Stimulated activated naive B cell treated with anti-CD40 and anti-IgM and Interleukin-4, amounts not matched to agents 10 μg/mL and 1 μg/mL and 100 μg/mL, for 72 hours (primary cell): ENCODE results near the gene ACADVL.

Source experiments
- ATAC-seq, 2 donors: fragments of 150-1000 bp; cut with Tn5 transposase; replicated peaks; 2 replicates each; pipeline ENCODE4 v1.10.0; 2021; ENCODE audit warnings: moderate library complexity in 1 of 2
- DNase-seq: peaks from one replicate; pipeline ENCODE4 v3.0.0; 2021
- H3K27ac Mint-ChIP-seq: one replicate; pipeline ENCODE4 v1.8.0; 2022; ENCODE audit warnings: mild to moderate bottlenecking, mixed read lengths
- H3K27me3 Mint-ChIP-seq, 2 donors: one replicate each; pipeline ENCODE4 v1.8.0; 2022; ENCODE audit warnings: mixed read lengths in 2 of 2
- H3K36me3 Mint-ChIP-seq, 2 donors: one replicate each; pipeline ENCODE4 v1.8.0; 2022; ENCODE audit warnings: mixed read lengths in 2 of 2, mild to moderate bottlenecking in 1 of 2
- H3K4me1 Mint-ChIP-seq, 2 donors: one replicate each; pipeline ENCODE4 v1.8.0; 2022; ENCODE audit warnings: mixed read lengths in 2 of 2, mild to moderate bottlenecking in 1 of 2
- H3K4me3 Mint-ChIP-seq, 2 donors: one replicate each; pipeline ENCODE4 v1.8.0; 2022; ENCODE audit warnings: mild to moderate bottlenecking in 2 of 2, mixed read lengths in 2 of 2, moderate library complexity in 1 of 2
- H3K9me3 Mint-ChIP-seq, 2 donors: one replicate each; pipeline ENCODE4 v1.8.0; 2022; ENCODE audit warnings: mixed read lengths in 2 of 2, mild to moderate bottlenecking in 1 of 2

Gene ACADVL

DNA sequence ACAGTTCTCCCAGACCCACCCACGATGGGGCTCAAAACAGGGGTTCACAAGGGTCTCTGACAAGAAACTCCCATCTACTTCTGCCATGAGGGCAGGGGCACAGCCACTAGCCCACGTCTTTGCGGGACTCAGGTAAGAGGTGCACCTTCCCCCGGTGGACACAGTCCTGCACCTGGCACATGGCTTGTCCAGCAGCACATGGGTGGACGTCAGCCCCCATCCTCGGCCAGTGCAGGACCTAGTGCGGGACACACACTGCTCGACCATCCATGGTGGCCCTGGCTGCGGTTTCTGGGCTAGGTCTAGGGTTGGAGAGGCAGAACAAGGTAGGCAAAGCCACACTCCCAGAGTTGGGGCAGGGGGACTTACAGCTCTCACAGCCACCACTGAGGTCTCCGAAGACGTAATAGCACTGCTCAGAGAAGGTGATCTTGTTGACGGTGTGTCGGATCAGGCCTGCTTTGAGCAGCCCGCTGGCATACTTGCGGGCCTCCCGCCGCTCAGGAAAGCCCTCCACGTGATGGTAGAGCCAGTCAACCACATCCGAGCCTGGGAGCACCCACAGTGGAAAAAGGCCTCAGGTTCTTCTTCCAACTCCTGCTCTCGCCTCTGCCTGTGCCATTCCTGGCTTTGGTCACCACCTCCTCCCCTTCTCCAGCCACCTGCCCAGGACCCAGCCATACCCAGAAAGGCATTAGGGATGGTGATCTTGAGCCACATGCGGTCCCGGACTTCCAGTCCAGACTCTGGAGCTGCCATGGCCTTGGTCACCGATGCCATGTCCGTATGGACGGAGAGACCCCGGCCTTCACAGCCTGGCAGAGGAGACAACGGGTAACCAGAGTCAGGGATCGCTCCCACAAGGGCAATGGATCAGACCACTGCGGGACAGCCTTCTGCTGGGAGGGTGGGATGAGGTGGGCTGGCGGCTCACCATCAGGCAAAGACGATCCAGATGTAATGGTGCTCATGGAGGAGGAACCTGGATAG is 7.3 kb downstream of the ACADVL start:
- no peaks in the 10 kb centered on the region for H3K27me3 Mint-ChIP-seq
- no peak for ATAC-seq
- H3K9me3 Mint-ChIP-seq: no peaks in the 10 kb centered on the region
- peaks cover 55 to 72% of the 10 kb centered on the region in 2 donors for H3K36me3 Mint-ChIP-seq
- no peak overlapping the region for H3K27ac Mint-ChIP-seq
- no peak for DNase-seq
- H3K4me1 Mint-ChIP-seq: peaks cover 15 to 21% of the 10 kb centered on the region in 2 donors
- H3K4me3 Mint-ChIP-seq: no peak overlapping the region

DNA sequence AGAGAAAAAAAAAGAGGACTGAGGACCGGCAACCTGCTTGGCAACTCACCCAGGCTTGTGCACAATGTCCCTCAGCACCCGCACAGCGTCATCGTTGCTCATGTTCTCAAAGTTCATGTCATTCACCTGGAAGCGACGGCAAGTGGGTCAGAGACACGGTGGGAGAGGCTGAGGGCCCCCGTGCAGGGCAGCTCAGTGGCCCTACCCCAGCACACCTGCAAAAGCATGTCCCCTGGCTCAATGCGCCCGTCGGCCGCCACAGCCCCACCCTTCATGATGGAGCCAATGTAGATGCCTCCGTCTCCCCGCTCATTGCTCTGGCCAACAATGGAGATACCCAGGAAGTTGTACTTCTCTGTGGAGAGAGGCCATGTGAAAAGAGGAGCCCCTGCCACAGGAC is 9.2 kb downstream of the ACADVL start:
- no peak for ATAC-seq
- Mint-ChIP-seq H3K27ac (no peak overlapping the region), H3K27me3 (no peaks in the 10 kb centered on the region), H3K4me1 (peaks cover 25 to 34% of the 10 kb centered on the region in 2 donors), H3K4me3 (no peak overlapping the region), H3K36me3 (peaks cover 55 to 65% of the 10 kb centered on the region in 2 donors), H3K9me3 (no peaks in the 10 kb centered on the region)
- no peak for DNase-seq

- no peak for ATAC-seq
- Mint-ChIP-seq H3K27ac (no peak overlapping the region), H3K27me3 (no peaks in the 10 kb centered on the region), H3K9me3 (no peaks in the 10 kb centered on the region), H3K4me3 (no peak overlapping the region), H3K4me1 (peaks cover 25 to 36% of the 10 kb centered on the region in 2 donors), H3K36me3 (peaks cover 54 to 66% of the 10 kb centered on the region in 2 donors)
- DNase-seq: no peak
Observed at GRCh38 chr17:7229504-7229903, 9.8 kb downstream of the ACADVL start.

- H3K27me3 Mint-ChIP-seq: no peaks in the 10 kb centered on the region
- H3K27ac Mint-ChIP-seq: peak overlapping the region; percentile 9
- no peaks in the 10 kb centered on the region for H3K9me3 Mint-ChIP-seq
- ATAC-seq (no peak), DNase-seq (no peak)
- peaks cover 68 to 75% of the 10 kb centered on the region in 2 donors for H3K36me3 Mint-ChIP-seq
- peaks cover 45 to 62% of the 10 kb centered on the region in 2 donors for H3K4me1 Mint-ChIP-seq
- peak overlapping the region; percentile 37 to 98 for H3K4me3 Mint-ChIP-seq
Observed at GRCh38 chr17:7232114-7232513, 12.4 kb downstream of the ACADVL start.

GRCh38 chr17:7233701-7234082 is 14.0 kb downstream of the ACADVL start:
- Mint-ChIP-seq H3K4me1 (peaks cover 43 to 57% of the 10 kb centered on the region in 2 donors), H3K9me3 (no peaks in the 10 kb centered on the region), H3K4me3 (peak overlapping the region; percentile 97 to 98), H3K27me3 (no peaks in the 10 kb centered on the region), H3K27ac (peak overlapping the region; percentile 96), H3K36me3 (peaks cover 60 to 71% of the 10 kb centered on the region in 2 donors)
- ATAC-seq (peak; percentile 17 to 21), DNase-seq (no peak)

DNA sequence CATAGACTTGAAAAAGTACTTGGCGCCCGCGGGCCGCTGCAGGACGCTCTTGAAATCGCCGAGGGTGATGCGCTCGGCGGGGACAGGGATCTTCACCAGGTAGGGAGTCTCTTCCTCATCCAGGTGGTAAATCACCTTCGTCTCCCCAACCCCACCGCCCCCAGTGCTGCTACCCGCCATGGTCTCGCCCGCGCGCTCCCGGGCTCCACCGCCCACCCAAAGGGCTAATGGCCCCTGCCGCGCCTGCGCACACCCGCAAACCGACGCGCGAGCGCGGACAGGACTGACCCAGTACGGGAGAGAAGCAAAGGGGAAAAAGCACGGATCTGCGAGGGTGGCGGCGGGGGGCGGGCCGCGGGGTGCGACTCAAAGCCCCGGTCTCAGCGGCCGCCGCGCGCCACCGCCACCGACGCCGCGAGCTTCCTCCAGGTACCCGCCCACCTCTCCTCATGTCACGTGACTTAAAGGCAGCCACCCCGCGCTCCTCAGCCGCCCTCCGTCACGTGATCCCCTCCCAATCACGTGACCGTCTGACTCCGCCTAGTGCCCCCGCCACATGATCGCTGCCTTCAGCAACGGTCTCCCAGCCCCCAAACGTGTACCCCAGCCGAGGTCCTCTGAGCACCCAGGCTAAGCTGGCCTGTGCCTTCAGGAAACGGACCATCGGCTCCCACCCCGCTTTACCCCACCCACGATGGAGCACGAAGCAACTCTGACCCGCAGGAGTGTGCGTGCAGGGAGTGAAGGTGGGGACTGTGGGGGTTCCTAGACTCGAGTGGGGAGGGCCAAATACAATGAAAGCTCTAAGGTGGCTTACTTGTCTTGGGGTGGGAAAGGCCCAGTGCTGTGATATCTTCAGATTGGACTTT is 14.6 kb downstream of the ACADVL start, which contains the start of gene DVL2:
Gene DVL2 (minus strand): TSS at position 435 of the 869 bp plus-strand sequence. CDS start 255 bp downstream, at position 180.
- Mint-ChIP-seq H3K27me3 (no peaks in the 10 kb centered on the region), H3K9me3 (no peaks in the 10 kb centered on the region), H3K4me1 (peaks cover 43 to 57% of the 10 kb centered on the region in 2 donors), H3K27ac (peak within 1 kb of the TSS; percentile 96), H3K36me3 (peaks cover 56 to 67% of the 10 kb centered on the region in 2 donors), H3K4me3 (peak within 1 kb of the TSS; percentile 97 to 98)
- ATAC-seq: peak; percentile 55 to 66
- DNase-seq: peak; percentile 91

DNA sequence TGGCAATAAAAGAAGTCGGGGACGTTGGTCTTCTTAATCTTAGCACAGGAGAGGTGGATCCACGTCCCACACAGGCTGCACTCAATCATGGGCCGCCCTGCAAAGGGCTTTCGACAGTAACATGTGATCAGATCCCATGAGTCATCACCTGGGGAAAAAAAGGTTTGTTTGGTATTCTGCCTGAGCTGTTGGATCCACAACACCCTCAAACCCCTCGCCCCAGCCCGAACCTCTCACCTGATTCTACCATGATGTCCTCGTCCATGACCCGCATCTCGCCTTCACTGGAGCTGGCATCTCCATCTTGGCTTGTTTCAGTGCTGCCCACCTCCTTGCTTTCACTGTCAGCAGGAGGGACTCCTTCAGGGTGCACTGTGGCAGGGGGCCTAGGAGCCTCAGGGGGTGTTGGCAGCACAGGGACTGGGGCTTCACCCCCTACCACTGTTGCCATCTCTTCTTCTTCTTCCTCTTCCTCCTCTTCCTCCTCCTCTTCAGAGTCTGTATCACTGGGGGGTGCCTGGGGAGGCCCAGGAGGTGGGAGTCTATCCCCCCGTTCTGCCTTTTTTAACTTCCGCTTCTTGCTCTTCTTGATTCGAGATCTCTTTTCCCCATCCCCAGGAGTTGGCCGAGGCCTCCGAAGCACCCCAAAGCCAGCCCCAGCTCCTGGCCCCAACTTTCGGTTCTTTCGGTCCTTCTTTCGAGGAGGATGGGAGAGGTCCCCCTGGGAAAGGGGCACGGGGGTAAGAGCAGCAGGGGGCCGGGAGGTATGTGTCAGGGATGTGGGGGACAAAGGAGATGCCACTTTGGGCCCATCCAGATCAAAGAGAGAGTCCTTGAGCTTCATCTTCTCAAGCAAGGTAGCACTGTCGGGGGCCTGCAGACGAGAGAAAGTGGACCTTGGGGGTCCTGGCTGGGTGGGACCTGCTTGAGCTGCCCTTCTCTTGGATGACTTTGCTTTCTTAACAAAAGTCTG is 16.2 kb downstream of the ACADVL start:
- Mint-ChIP-seq H3K27me3 (no peaks in the 10 kb centered on the region), H3K4me1 (peaks cover 50 to 72% of the 10 kb centered on the region in 2 donors), H3K36me3 (peaks cover 45 to 60% of the 10 kb centered on the region in 2 donors), H3K4me3 (peak overlapping the region; percentile 97 to 98), H3K9me3 (no peaks in the 10 kb centered on the region), H3K27ac (peak overlapping the region; percentile 96)
- no peak for DNase-seq
- ATAC-seq: no peak

- peaks cover 57 to 78% of the 10 kb centered on the region in 2 donors for H3K4me1 Mint-ChIP-seq
- peaks cover 48 to 66% of the 10 kb centered on the region in 2 donors for H3K36me3 Mint-ChIP-seq
Observed at GRCh38 chr17:7236808-7237207, 17.1 kb downstream of the ACADVL start.

GRCh38 chr17:7237266-7237760 is 17.6 kb downstream of the ACADVL start:
- Mint-ChIP-seq H3K4me3 (peak overlapping the region; percentile 95), H3K4me1 (peaks cover 56 to 78% of the 10 kb centered on the region in 2 donors), H3K36me3 (peaks cover 48 to 66% of the 10 kb centered on the region in 2 donors), H3K27me3 (no peaks in the 10 kb centered on the region), H3K27ac (peak overlapping the region; percentile 94), H3K9me3 (no peaks in the 10 kb centered on the region)
- DNase-seq (no peak), ATAC-seq (no peak)

More at GRCh38 chr17:7236808-7237207, 17.1 kb downstream of the ACADVL start:
- H3K27me3 Mint-ChIP-seq: no peaks in the 10 kb centered on the region
- no peak for ATAC-seq
- no peaks in the 10 kb centered on the region for H3K9me3 Mint-ChIP-seq
- no peak for DNase-seq
- H3K4me3 Mint-ChIP-seq: peak overlapping the region; percentile 39 to 95
- peak overlapping the region; percentile 60 for H3K27ac Mint-ChIP-seq

DNA sequence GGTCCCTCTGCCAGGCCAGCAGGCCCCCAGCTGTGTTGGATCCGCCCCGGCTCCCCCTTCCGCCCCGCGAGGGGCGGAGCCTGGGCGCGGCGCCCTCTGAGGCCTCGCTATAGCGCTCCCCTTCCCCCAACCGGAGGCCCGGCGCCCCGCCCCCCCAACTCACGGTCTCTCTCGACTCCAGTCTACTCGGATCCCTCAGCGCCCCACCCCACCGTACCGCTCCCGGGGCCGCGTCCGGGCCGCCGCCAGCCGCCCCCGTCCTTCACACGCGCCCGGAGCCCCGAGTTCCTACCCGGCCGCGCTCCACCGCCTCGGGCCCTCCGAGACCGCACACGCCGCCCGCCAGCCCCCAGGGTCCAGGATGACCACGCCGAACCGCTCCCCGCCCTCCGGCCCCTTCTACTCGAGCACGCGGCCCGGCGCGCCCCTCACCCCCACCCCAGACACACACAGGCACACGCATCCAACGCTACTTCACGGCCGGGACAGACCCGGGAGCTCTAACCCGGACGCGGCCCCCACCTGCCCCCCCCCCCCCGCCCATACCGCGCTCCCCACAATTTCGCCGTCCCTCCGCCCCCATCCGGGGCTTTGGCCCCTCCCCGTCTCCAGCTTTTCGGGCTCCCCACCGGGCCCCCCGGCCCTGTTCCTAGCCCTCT is 18.2 kb downstream of the ACADVL start:
- peak overlapping the region; percentile 94 for H3K27ac Mint-ChIP-seq
- peaks cover 50 to 68% of the 10 kb centered on the region in 2 donors for H3K36me3 Mint-ChIP-seq
- ATAC-seq: peak; percentile 18 to 24

DNA sequence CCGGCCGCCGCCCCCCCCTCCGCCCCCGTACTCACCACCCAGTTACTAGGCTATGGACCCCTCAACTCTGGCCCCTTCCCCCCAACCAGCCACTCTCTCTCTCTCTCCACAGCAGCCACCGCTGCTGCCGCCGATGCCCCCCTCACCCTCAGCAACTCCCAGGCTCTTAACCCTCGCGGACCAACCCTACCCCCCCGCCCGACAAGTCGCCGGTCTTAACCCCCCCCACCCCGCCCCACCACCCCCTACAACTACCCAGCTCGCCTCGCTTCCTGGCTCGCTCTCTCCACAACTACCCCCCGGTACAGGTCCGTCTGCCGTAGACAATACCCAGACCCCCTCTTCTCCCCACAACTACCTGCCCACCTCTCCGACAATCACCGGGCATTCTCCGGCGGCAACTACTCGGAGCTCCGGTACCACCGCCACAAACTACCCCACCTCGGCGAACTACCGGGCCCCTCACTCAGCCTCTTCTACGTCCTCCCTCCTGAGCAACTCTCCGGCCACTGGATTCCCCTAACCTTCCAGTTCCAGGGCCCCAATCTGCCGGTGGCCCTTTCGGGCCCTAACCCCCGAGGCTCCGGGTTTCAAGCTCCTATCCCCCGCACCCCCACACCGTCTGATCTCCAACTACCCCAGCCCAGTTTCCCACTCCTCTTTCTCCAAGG is 18.8 kb downstream of the ACADVL start:
- peaks cover 51 to 69% of the 10 kb centered on the region in 2 donors for H3K36me3 Mint-ChIP-seq
- ATAC-seq (no peak), DNase-seq (no peak)
- no peaks in the 10 kb centered on the region for H3K9me3 Mint-ChIP-seq
- H3K27ac Mint-ChIP-seq: peak overlapping the region; percentile 94
- no peaks in the 10 kb centered on the region for H3K27me3 Mint-ChIP-seq
- H3K4me1 Mint-ChIP-seq: peaks cover 59 to 75% of the 10 kb centered on the region in 2 donors
- H3K4me3 Mint-ChIP-seq: peak overlapping the region; percentile 95

More for the DNA sequence above, 18.2 kb downstream of the ACADVL start:
- Mint-ChIP-seq H3K9me3 (no peaks in the 10 kb centered on the region), H3K4me1 (peaks cover 58 to 75% of the 10 kb centered on the region in 2 donors), H3K4me3 (peak overlapping the region; percentile 95), H3K27me3 (no peaks in the 10 kb centered on the region)
- DNase-seq: peak; percentile 63
